ENCODE measurements around the gene CTXN1. TPM values are rescaled to one million over a fixed set of nuclear protein-coding genes. Genes with fewer than 3 reads are reported as not detected.

The CTXN1 gene
- polyA plus RNA-seq, 1 donor: 7.0 TPM

DNA sequence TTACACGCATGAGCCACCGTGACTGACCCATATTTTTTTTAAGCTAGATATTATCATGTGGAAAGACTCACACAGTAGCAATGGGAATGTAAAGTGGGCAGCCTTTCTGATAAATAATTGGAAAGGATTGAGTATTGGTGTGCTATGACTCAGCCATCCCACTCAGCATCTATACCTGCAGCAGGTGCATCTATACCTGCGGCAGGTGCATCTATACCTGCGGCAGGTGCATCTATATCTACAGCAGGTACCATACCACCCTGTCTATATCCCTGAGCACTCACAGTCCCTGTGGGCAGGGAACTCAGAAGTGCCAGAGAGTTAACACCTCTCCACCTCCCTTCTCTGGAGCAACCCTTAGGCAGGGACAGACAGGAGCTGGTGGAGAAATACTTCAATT lies 42.8 kb downstream of the CTXN1 start:
- H3K36me3 ChIP-seq (ENCODE audit: control insufficient read depth, insufficient read depth, low read length): no peaks in the 10 kb centered on the region
- DNase-seq: no peak
- peaks cover 8% of the 10 kb centered on the region for H3K4me1 ChIP-seq (ENCODE audit: control insufficient read depth, insufficient read depth, low read length)
- no CpG with 5 or more reads among the region's 4 CpGs for WGBS (ENCODE audit: insufficient coverage, low lambda C conversion rate)
- no peak overlapping the region for H3K4me3 ChIP-seq (ENCODE audit: low read length)
- no peak overlapping the region for H3K27ac ChIP-seq (ENCODE audit: low read length)
- H3K9me3 ChIP-seq (ENCODE audit: control insufficient read depth, low read depth, low read length): no peaks in the 10 kb centered on the region
- peaks cover 7% of the 10 kb centered on the region for H3K27me3 ChIP-seq (ENCODE audit: control insufficient read depth, insufficient read depth, low read length)

DNA sequence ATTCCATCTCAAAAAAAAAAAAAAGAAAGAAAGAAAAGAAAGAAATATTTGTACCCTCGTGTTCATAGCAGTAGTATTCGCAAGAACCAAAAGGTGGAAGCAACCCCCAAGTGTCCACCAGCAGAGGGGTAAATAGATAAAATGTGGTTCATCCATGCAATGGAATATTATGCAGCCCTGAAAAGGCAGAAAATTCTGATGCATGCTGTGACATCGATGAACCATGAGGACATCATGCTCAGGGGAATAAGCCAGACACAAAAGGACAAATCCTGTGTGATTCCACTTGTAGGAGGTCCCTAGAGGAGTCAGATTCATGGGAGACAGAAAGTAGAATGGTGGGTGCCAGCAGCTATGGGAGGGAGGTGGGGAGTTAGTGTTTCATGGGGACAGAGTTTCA lies 44.0 kb downstream of the CTXN1 start:
- H3K27me3 ChIP-seq (ENCODE audit: control insufficient read depth, insufficient read depth, low read length): peaks cover 3% of the 10 kb centered on the region
- no peaks in the 10 kb centered on the region for H3K4me1 ChIP-seq (ENCODE audit: control insufficient read depth, insufficient read depth, low read length)
- no peak overlapping the region for H3K4me3 ChIP-seq (ENCODE audit: low read length)
- no peak for DNase-seq
- H3K27ac ChIP-seq (ENCODE audit: low read length): no peak overlapping the region
- 100% methylated on average over 2 of the region's 3 CpGs for WGBS (ENCODE audit: insufficient coverage, low lambda C conversion rate)
- H3K9me3 ChIP-seq (ENCODE audit: control insufficient read depth, low read depth, low read length): no peaks in the 10 kb centered on the region
- H3K36me3 ChIP-seq (ENCODE audit: control insufficient read depth, insufficient read depth, low read length): no peaks in the 10 kb centered on the region

DNA sequence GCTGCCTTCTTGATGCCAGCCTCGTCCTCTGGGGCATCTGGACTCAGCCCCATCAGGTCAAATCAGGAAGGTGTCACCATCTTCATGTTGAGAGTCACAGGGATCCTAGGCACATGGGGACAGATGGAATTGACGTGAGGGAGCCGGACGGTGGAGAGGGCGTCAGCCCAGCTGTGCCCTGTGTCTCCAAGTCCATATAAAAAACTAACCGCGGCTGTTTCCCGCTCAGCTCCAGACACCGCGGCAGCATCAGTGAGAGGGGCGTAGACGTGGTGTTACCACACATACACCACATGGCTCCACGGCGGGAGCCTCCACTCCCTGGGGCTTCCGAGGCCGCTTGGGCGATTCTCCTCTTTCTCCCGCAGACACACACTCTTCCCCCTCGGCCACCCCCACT lies 46.1 kb downstream of the CTXN1 start:
- H3K27me3 ChIP-seq (ENCODE audit: control insufficient read depth, insufficient read depth, low read length): peaks cover 13% of the 10 kb centered on the region
- H3K4me1 ChIP-seq (ENCODE audit: control insufficient read depth, insufficient read depth, low read length): no peaks in the 10 kb centered on the region
- H3K36me3 ChIP-seq (ENCODE audit: control insufficient read depth, insufficient read depth, low read length): no peaks in the 10 kb centered on the region
- H3K4me3 ChIP-seq (ENCODE audit: low read length): no peak overlapping the region
- no CpG with 5 or more reads among the region's 19 CpGs for WGBS (ENCODE audit: insufficient coverage, low lambda C conversion rate)
- H3K27ac ChIP-seq (ENCODE audit: low read length): no peak overlapping the region
- no peak for DNase-seq
- no peaks in the 10 kb centered on the region for H3K9me3 ChIP-seq (ENCODE audit: control insufficient read depth, low read depth, low read length)

DNA sequence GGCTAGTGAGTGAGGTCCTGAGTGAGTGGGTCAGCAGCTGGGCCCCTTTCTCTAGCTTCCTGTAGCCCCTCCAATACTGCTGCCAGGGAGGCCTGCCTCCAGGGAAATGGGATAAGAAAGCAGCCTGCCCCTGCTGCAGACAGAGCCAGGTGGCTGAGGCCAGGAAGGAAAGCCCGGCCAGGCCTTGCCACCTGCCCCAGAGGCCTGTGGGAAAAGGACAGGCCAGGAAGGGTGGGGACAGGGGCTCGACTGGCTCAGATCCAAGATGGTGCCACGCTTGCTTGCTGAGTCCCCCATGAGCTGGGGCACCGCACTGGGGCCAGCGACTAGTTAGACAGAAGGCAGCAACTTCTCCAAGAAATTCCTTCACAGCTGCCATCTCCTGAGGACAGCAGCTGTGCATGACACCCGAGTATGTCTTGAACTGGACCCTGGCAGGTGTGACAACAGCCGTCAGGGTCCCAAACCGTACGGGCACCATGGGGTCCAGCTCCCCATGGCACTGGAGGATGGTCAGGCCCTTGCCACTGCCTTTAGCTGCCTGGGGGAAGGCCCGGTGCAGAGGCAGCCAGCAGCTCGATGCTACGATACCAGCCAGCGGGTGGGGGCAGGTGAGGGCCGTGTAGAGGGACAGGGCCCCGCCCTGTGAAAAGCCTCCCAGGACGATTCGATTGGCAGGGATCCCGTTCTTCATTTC lies 46.7 kb downstream of the CTXN1 start:
- no CpG with 5 or more reads among the region's 18 CpGs for WGBS (ENCODE audit: insufficient coverage, low lambda C conversion rate)
- DNase-seq: no peak

DNA sequence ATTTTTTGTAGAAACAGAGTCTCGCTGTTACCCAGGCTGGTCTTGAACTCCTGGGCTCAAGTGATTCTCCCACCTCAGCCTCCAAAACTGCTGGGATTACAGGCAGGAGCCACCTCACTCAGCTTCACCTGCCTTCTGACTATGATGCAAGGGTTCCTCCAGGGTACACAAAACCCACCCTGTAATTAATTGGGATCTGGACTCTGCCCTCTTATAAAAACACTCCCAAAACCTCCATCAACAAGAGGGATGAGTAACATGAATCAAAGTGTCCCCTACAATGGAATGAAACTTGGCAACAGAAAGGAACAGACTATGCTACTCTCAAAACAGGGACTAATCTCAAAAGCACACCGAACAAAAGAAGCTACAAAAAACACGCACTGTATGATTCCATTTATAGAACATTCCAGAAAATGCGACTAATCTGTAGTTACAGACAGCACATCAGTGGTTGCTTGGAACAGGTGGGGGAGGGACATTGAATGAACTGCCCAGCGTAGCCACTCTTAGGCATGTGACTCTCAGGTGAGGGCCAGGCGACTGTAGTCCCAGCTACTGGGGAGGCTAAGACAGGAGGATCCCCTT lies 48.6 kb downstream of the CTXN1 start:
- Histone ChIP-seq H3K4me1 (ENCODE audit: control insufficient read depth, insufficient read depth, low read length) (peaks cover 4% of the 10 kb centered on the region), H3K4me3 (ENCODE audit: low read length) (no peak overlapping the region), H3K36me3 (ENCODE audit: control insufficient read depth, insufficient read depth, low read length) (no peaks in the 10 kb centered on the region), H3K27me3 (ENCODE audit: control insufficient read depth, insufficient read depth, low read length) (peaks cover 36% of the 10 kb centered on the region), H3K9me3 (ENCODE audit: control insufficient read depth, low read depth, low read length) (peaks cover 5% of the 10 kb centered on the region), H3K27ac (ENCODE audit: low read length) (no peak overlapping the region)
- no peak for DNase-seq
- WGBS (ENCODE audit: insufficient coverage, low lambda C conversion rate): no CpG with 5 or more reads among the region's 6 CpGs

More for the DNA sequence above, 46.7 kb downstream of the CTXN1 start:
- Histone ChIP-seq H3K4me1 (ENCODE audit: control insufficient read depth, insufficient read depth, low read length) (peaks cover 4% of the 10 kb centered on the region), H3K27me3 (ENCODE audit: control insufficient read depth, insufficient read depth, low read length) (peaks cover 18% of the 10 kb centered on the region), H3K27ac (ENCODE audit: low read length) (no peak overlapping the region), H3K9me3 (ENCODE audit: control insufficient read depth, low read depth, low read length) (no peaks in the 10 kb centered on the region), H3K4me3 (ENCODE audit: low read length) (no peak overlapping the region), H3K36me3 (ENCODE audit: control insufficient read depth, insufficient read depth, low read length) (no peaks in the 10 kb centered on the region)

DNA sequence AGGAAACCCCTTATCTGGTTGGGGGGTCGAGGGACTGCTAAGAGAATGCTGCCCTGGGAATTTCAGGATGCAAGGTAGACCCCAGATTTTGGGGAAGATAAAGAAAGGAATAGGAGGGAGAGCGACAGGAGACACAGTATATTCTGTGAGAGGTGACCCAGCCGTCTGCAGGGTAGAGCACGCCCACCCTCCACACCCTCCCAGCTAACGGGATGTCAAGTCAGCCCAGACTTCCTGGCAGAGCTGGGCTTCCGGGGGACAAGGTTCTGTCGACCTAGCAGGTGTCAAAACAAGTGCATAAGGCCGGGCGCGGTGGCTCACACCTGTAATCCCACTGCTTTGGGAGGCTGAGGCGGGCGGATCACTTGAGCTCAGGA lies 51.0 kb downstream of the CTXN1 start:
- Histone ChIP-seq H3K36me3 (ENCODE audit: control insufficient read depth, insufficient read depth, low read length) (no peaks in the 10 kb centered on the region), H3K4me3 (ENCODE audit: low read length) (peak overlapping the region; percentile 20), H3K27me3 (ENCODE audit: control insufficient read depth, insufficient read depth, low read length) (peaks cover 41% of the 10 kb centered on the region), H3K27ac (ENCODE audit: low read length) (no peak overlapping the region), H3K4me1 (ENCODE audit: control insufficient read depth, insufficient read depth, low read length) (peaks cover 20% of the 10 kb centered on the region), H3K9me3 (ENCODE audit: control insufficient read depth, low read depth, low read length) (peaks cover 12% of the 10 kb centered on the region)
- DNase-seq: no peak
- WGBS (ENCODE audit: insufficient coverage, low lambda C conversion rate): no CpG with 5 or more reads among the region's 12 CpGs

Other genes starting within 250 kb of the CTXN1 start
- gene MCEMP1, start 249.0 kb downstream of the CTXN1 start, polyA plus RNA-seq: 0.06 TPM
- 51.2 TPM for gene TRAPPC5, start 245.3 kb downstream of the CTXN1 start, polyA plus RNA-seq
- 0.28 TPM for gene FCER2, start 224.0 kb downstream of the CTXN1 start, polyA plus RNA-seq
- gene CLEC4G, start 194.0 kb downstream of the CTXN1 start, polyA plus RNA-seq: 0.57 TPM
- gene CD209, start 178.6 kb downstream of the CTXN1 start, polyA plus RNA-seq: 14.4 TPM
- gene CLEC4M, start 162.9 kb downstream of the CTXN1 start, polyA plus RNA-seq: 0.09 TPM
- gene EVI5L, start 95.9 kb downstream of the CTXN1 start, polyA plus RNA-seq: 9.3 TPM
- 2.1 TPM for gene PRR36, start 51.7 kb downstream of the CTXN1 start, polyA plus RNA-seq
- gene LRRC8E, start 37.6 kb downstream of the CTXN1 start, polyA plus RNA-seq: 0.31 TPM
- gene MAP2K7, start 22.3 kb downstream of the CTXN1 start, polyA plus RNA-seq: 28.5 TPM
- 1.4 TPM for gene TGFBR3L, start 11.3 kb downstream of the CTXN1 start, polyA plus RNA-seq
- gene SNAPC2, start 5.8 kb downstream of the CTXN1 start, polyA plus RNA-seq: 15.7 TPM
- gene TIMM44, start 17.5 kb upstream of the CTXN1 start, polyA plus RNA-seq: 49.1 TPM
- gene ELAVL1, start 79.5 kb upstream of the CTXN1 start, polyA plus RNA-seq: 56.0 TPM
- gene CCL25, start 126.6 kb upstream of the CTXN1 start, polyA plus RNA-seq: 1,345 TPM
- 3.5 TPM for gene FBN3, start 223.5 kb upstream of the CTXN1 start, polyA plus RNA-seq